Panc1 (cell line): ENCODE data around the gene COMMD7. TPM values are rescaled to one million over a fixed set of nuclear protein-coding genes. Genes with fewer than 3 reads are reported as not detected.

Experiments
- ATAC-seq: fragments of 200-7000 bp; cut with Tn5 transposase; 2 replicates; pipeline ENCODE4 v1.9.1; 2020; ENCODE audit warnings: mild to moderate bottlenecking, moderate library complexity
- BruUV-seq: library from RNA; stranded (reverse); fragments of 400-500 nt; replicated peaks from 2 replicates; lab custom pipeline; 2021; lab: Mats Ljungman, UMichigan
- CTCF ChIA-PET: fragments of 300-600 bp; sonication (Branson Sonifier 250); formaldehyde crosslinking; loops from one replicate; lab custom pipeline; 2022; ENCODE audit warnings: antibody characterized with exemption; lab: Charles Lee
- POLR2A ChIA-PET: fragments of 300-600 bp; sonication (Branson Sonifier 250); formaldehyde crosslinking; loops from one replicate; lab custom pipeline; 2022; ENCODE audit warnings: antibody characterized with exemption; lab: Charles Lee
- DNase-seq: peaks from one replicate; pipeline ENCODE4 v3.0.0-alpha.2; 2010; ENCODE audit warnings: low read depth, low spot score
- H3K27ac ChIP-seq: 2 replicates; pipeline ENCODE4 v1.5.1; 2011; ENCODE audit warnings: mild to moderate bottlenecking, low read length, inconsistent platforms
- H3K27me3 ChIP-seq: fragments of 200-500 bp; sonication (Bioruptor generic); 2 replicates; pipeline ENCODE4 v1.6.0; 2014; ENCODE audit warnings: low read length, inconsistent platforms; ENCODE audit not compliant: control insufficient read depth, insufficient read depth
- H3K36me3 ChIP-seq: fragments of 200-500 bp; sonication (Bioruptor generic); 2 replicates; pipeline ENCODE4 v1.5.1; 2014; ENCODE audit warnings: inconsistent platforms, mild to moderate bottlenecking, low read length, moderate library complexity; ENCODE audit not compliant: control insufficient read depth, insufficient read depth
- H3K4me1 ChIP-seq: 2 replicates; pipeline ENCODE4 v1.5.1; 2011; ENCODE audit warnings: inconsistent platforms, mild to moderate bottlenecking, low read length, moderate library complexity; ENCODE audit not compliant: control insufficient read depth, insufficient read depth
- H3K4me3 ChIP-seq, 2 experiments: 2 replicates each; pipeline ENCODE4 v1.5.1; 2011 to 2012; ENCODE audit warnings: low read depth in 2 of 2, low read length in 2 of 2, mild to moderate bottlenecking in 2 of 2, inconsistent platforms in 1 of 2, moderate library complexity in 1 of 2
- H3K9me3 ChIP-seq: fragments of 200-500 bp; sonication (Bioruptor generic); 2 replicates; pipeline ENCODE4 v1.5.1; 2014; ENCODE audit warnings: low read depth, mild to moderate bottlenecking, inconsistent platforms, low read length, moderate library complexity; ENCODE audit not compliant: control insufficient read depth, insufficient read depth
- CTCF ChIP-seq: fragments of 450-650 bp; IDR thresholded peaks from 2 replicates; pipeline ENCODE4 v1.5.1; 2017; ENCODE audit warnings: mild to moderate bottlenecking
- POLR2AphosphoS5 ChIP-seq: IDR thresholded peaks from 2 replicates; pipeline ENCODE4 v1.6.1; 2012; ENCODE audit warnings: mild to moderate bottlenecking, low read depth, low read length, moderate library complexity
- SIN3A ChIP-seq: IDR thresholded peaks from 2 replicates; pipeline ENCODE4 v1.6.1; 2012; ENCODE audit warnings: low read depth, mild to moderate bottlenecking, low read length, moderate library complexity, borderline replicate concordance; ENCODE audit not compliant: insufficient read depth
- TCF7L2 ChIP-seq: IDR thresholded peaks from 2 replicates; pipeline ENCODE4 v1.6.1; 2011; ENCODE audit warnings: mild to moderate bottlenecking, low read depth, low read length, inconsistent platforms
- in situ Hi-C: cut with HindIII; loops from 2 replicates; pipeline ENCODE4 v1.10.0; 2016; ENCODE audit warnings: low sequenced_read_pairs, low pct_unique_long_range_greater_than_20kb
- intact Hi-C: fragments of 100-400 bp; cut with micrococcal nuclease; formaldehyde crosslinking; loops from one replicate; pipeline ENCODE4 v1.10.0; 2022; ENCODE audit not compliant: unreplicated experiment
- total RNA-seq: library from RNA; stranded (reverse); gene quantifications from one replicate; pipeline ENCODE4 v1.2.1, GENCODE V29; 2021; ENCODE audit not compliant: unreplicated experiment
- TF ChIP-seq, protein P1 (sequence below), 2 experiments: IDR thresholded peaks; 2 replicates each; pipeline ENCODE4 v1.6.1; 2011 to 2012; ENCODE audit warnings: low read depth in 2 of 2, control low read depth in 1 of 2, low read length in 1 of 2, mild to moderate bottlenecking in 1 of 2, moderate library complexity in 1 of 2; ENCODE audit not compliant: insufficient read depth in 1 of 2

The COMMD7 gene
- total RNA-seq, 1 experiment from 2014 or later = 24.8 TPM

- BruUV-seq = no TSS peak
- no peaks in the 10 kb centered on the region for H3K9me3 ChIP-seq
- no peaks in the 10 kb centered on the region for H3K4me1 ChIP-seq
- H3K27ac ChIP-seq = no peak overlapping the region
- in situ Hi-C loops = no loop called here
- ChIA-PET CTCF (no interaction called here), POLR2A (interaction anchor here (0.5 kb wide), 1 partner anchor 31 kb away, joined by 11 read pairs; no protein-coding TSS in a partner anchor)
- H3K4me3 ChIP-seq = no peak overlapping the region
- intact Hi-C loops = no loop called here
- no peak for ATAC-seq
- TF ChIP-seq TCF7L2 (no peak), CTCF (no peak), SIN3A (no peak), POLR2AphosphoS5 (no peak)
- TF ChIP-seq, protein P1, sequence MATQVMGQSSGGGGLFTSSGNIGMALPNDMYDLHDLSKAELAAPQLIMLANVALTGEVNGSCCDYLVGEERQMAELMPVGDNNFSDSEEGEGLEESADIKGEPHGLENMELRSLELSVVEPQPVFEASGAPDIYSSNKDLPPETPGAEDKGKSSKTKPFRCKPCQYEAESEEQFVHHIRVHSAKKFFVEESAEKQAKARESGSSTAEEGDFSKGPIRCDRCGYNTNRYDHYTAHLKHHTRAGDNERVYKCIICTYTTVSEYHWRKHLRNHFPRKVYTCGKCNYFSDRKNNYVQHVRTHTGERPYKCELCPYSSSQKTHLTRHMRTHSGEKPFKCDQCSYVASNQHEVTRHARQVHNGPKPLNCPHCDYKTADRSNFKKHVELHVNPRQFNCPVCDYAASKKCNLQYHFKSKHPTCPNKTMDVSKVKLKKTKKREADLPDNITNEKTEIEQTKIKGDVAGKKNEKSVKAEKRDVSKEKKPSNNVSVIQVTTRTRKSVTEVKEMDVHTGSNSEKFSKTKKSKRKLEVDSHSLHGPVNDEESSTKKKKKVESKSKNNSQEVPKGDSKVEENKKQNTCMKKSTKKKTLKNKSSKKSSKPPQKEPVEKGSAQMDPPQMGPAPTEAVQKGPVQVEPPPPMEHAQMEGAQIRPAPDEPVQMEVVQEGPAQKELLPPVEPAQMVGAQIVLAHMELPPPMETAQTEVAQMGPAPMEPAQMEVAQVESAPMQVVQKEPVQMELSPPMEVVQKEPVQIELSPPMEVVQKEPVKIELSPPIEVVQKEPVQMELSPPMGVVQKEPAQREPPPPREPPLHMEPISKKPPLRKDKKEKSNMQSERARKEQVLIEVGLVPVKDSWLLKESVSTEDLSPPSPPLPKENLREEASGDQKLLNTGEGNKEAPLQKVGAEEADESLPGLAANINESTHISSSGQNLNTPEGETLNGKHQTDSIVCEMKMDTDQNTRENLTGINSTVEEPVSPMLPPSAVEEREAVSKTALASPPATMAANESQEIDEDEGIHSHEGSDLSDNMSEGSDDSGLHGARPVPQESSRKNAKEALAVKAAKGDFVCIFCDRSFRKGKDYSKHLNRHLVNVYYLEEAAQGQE (IDR thresholded peaks at IDR 0.05; ENCODE audit: insufficient read depth in 1 of 2, low read depth in 2 of 2, low read length in 1 of 2) = no peak
- no peaks in the 10 kb centered on the region for H3K36me3 ChIP-seq
- DNase-seq = no peak
- no peaks in the 10 kb centered on the region for H3K27me3 ChIP-seq
Observed at GRCh38 chr20:32752458-32753250, 9.4 kb upstream of the COMMD7 start.

DNA sequence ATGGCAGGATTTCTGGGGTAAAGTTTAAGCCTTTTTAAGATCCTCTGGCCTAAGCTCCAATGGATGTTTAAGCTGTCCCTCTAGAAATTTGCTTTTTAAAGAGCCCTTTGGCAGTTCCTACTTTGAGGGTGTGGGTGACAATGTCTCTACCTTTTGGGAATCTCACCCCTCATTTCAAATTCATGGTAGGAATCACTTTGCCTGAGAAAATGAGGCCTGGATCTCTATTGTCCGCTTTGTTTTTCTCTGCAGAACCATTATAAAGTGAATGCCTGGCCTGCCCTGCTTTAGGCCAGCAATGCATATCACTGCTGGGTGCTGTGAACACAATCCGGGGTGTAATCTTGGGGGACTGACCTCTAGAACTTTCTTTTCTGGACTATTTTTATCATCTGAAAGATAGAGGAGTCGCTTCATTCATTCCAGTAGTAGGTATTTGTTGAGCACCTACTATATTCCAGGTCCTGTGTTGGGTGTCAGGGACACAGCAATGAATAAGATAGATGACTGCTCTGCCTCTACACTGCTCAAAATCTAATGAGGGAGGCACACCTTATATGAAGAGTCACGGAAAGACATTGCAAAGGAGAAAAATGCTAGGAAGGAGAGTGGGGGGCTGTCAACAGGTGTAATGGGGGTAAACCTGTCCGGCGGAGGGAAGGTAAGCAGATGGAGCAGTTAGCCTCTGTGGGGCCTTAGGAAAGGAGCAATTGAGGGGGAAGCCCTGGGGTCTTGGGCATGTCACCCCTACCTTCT, 8.6 kb upstream of the COMMD7 start:
- Histone ChIP-seq H3K4me3 (no peak overlapping the region), H3K9me3 (no peaks in the 10 kb centered on the region), H3K36me3 (no peaks in the 10 kb centered on the region), H3K4me1 (no peaks in the 10 kb centered on the region), H3K27ac (no peak overlapping the region), H3K27me3 (no peaks in the 10 kb centered on the region)
- intact Hi-C loops = no loop called here
- ChIA-PET POLR2A (no interaction called here), CTCF (no interaction called here)
- DNase-seq = no peak
- in situ Hi-C loops = no loop called here
- TF ChIP-seq SIN3A = no peak
- no peak for ATAC-seq
- BruUV-seq = no TSS peak

- Histone ChIP-seq H3K4me1 (no peaks in the 10 kb centered on the region), H3K27me3 (no peaks in the 10 kb centered on the region), H3K4me3 (no peak overlapping the region), H3K9me3 (no peaks in the 10 kb centered on the region), H3K36me3 (no peaks in the 10 kb centered on the region), H3K27ac (no peak overlapping the region)
- TF ChIP-seq, protein P1 (IDR thresholded peaks at IDR 0.05; ENCODE audit: insufficient read depth in 1 of 2, low read depth in 2 of 2, low read length in 1 of 2) = no peak
- no peak for TF ChIP-seq CTCF
- no peak for TF ChIP-seq TCF7L2
- TF ChIP-seq POLR2AphosphoS5 = no peak
- no peak for TF ChIP-seq SIN3A
- BruUV-seq = no TSS peak
- in situ Hi-C loops (no loop called here), intact Hi-C loops (no loop called here)
- ChIA-PET POLR2A (no interaction called here), CTCF (no interaction called here)
- ATAC-seq (no peak), DNase-seq (no peak)
Observed at GRCh38 chr20:32751293-32751692, 8.0 kb upstream of the COMMD7 start.
